Erythroblast (primary cell): ENCODE measurements around the gene CAMK1D.

Experiments used
- GATA1 ChIP-seq: IDR thresholded peaks from 2 replicates; pipeline ENCODE4 v1.6.1; 2011; ENCODE audit warnings: low read depth, mild to moderate bottlenecking, control low read depth, low read length, moderate library complexity
- POLR2A ChIP-seq: IDR thresholded peaks from 2 replicates; pipeline ENCODE4 v1.6.1; 2011; ENCODE audit warnings: mild to moderate bottlenecking, low read length

DNA sequence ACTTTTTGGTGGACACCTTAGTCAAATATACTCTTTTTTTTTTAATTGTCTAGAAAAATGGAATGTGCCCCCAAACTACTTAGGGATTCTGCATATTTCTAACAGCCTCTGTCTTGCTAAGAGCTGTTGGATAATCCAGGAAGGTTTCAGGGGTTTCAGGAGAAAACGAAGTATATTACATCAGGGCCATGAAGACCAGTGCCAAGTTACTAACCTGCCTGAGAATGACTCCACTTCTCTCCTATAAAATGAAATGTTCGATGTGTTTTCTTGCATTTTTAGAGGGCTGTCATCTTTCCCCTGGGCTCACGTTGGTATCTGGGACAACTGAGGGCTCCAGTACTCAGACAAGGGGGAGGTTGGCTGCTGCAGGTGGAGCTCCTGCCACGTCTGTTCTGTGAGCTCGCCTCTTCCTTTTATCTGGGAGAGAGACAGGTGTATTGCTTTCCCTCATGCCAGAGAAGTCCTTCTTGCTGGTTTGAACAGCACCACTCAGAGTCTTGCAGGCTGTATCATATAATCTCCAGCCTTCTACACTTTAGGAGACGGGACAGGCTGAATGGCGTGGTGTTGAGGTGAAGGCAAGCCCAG, 71.3 kb downstream of the CAMK1D start:
- TF ChIP-seq POLR2A = no peak
- no peak for TF ChIP-seq GATA1
